K562 (cell line): ENCODE data around the gene NAT8.

ENCODE experiments used
- E2F6 ChIP-seq, 2 experiments: IDR thresholded peaks; 2 replicates each; pipeline ENCODE4 v1.6.1; 2011; ENCODE audit warnings: borderline replicate concordance in 1 of 2, control low read depth in 1 of 2, low read depth in 1 of 2, low read length in 1 of 2, mild to moderate bottlenecking in 1 of 2, mixed read lengths in 1 of 2, moderate library complexity in 1 of 2; ENCODE audit not compliant: insufficient read depth in 1 of 2, insufficient read length in 1 of 2, poor library complexity in 1 of 2, severe bottlenecking in 1 of 2; ENCODE audit errors: extremely low read depth in 1 of 2
- EP300 ChIP-seq: IDR thresholded peaks from 2 replicates; pipeline ENCODE4 v1.6.1; 2012; ENCODE audit warnings: low read length, improper control_type of control experiment
- ESRRA ChIP-seq: fragments of 450-650 bp; IDR thresholded peaks from 2 replicates; pipeline ENCODE4 v1.6.1; 2014; ENCODE audit warnings: low read depth, mild to moderate bottlenecking, moderate library complexity, borderline replicate concordance
- ESRRB ChIP-seq: fragments of 250-450 bp; sonication (Bioruptor Pico); IDR thresholded peaks from 2 replicates; pipeline ENCODE4 v1.5.0; 2020; ENCODE audit warnings: mild to moderate bottlenecking, moderate library complexity, borderline replicate concordance
- ETS1 ChIP-seq: conservative IDR thresholded peaks from 2 replicates; pipeline ENCODE4 v1.6.1; 2011; ENCODE audit warnings: low read depth, mild to moderate bottlenecking, low read length; ENCODE audit not compliant: control insufficient read depth
- KAT7 ChIP-seq: sonication (generic); formaldehyde crosslinking; IDR thresholded peaks from 2 replicates; pipeline ENCODE4 v1.8.0; 2022; ENCODE audit warnings: missing genetic modification reagents, mild to moderate bottlenecking, borderline replicate concordance
- KLF13 ChIP-seq: fragments of 450-650 bp; IDR thresholded peaks from 2 replicates; pipeline ENCODE4 v1.6.1; 2016; ENCODE audit warnings: missing genetic modification characterization, low read depth, mild to moderate bottlenecking, missing compliant biosample characterization, moderate library complexity, borderline replicate concordance
- KLF16 ChIP-seq: IDR thresholded peaks from 2 replicates; pipeline ENCODE4 v1.6.1; 2016; ENCODE audit warnings: antibody characterized with exemption
- POLR2A ChIP-seq: fragments of 450-650 bp; conservative IDR thresholded peaks from 2 replicates; pipeline ENCODE4 v1.6.1; 2016
- RNF2 ChIP-seq: sonication (generic); IDR thresholded peaks from 2 replicates; pipeline ENCODE4 v1.6.1; 2016
- TBP ChIP-seq: optimal IDR thresholded peaks from 2 replicates; pipeline ENCODE3; 2011; ENCODE audit warnings: low read depth, low read length, improper control_type of control experiment
- ZNF184 ChIP-seq: sonication (generic); formaldehyde crosslinking; IDR thresholded peaks from 2 replicates; pipeline ENCODE4 v1.5.0; 2020; ENCODE audit warnings: missing genetic modification reagents
- TF ChIP-seq, protein P1 (sequence below): sonication (generic); formaldehyde crosslinking; IDR thresholded peaks from 2 replicates; pipeline ENCODE4 v1.9.0; 2022; ENCODE audit warnings: mild to moderate bottlenecking, missing genetic modification reagents

DNA sequence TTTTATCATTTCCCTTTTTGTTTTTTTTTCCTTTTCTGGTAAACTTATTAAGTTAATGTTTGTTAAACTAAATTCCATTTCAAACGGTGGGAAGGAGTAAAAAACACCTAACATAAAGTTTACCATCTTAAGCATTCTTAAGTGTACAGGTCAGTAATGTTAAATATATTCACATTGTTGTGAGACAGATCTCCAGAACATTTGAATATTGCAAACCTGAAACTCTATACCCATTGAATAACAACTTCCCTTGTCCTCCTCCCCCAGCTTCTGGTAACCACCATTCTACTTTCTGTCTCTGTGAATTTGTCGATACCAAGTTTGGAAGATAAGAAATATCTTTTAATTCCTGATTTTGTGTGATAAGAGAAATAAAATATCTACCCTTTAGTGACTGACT, 12.0 kb upstream of the NAT8 start:
- TF ChIP-seq RNF2 (no peak), TBP (no peak), KLF13 (tag) (no peak), ZNF184 (no peak), ETS1 (no peak), POLR2A (no peak), ESRRA (no peak), ESRRB (CRISPR knock-in tag) (no peak), E2F6 (IDR thresholded peaks at IDR 0.05; ENCODE audit: borderline replicate concordance in 1 of 2, extremely low read depth in 1 of 2, insufficient read depth in 1 of 2, insufficient read length in 1 of 2, low read depth in 1 of 2, low read length in 1 of 2, poor library complexity in 1 of 2, severe bottlenecking in 1 of 2) (no peak), KLF16 (no peak), KAT7 (CRISPR knock-in tag) (no peak), EP300 (no peak)
- TF ChIP-seq, protein P1, sequence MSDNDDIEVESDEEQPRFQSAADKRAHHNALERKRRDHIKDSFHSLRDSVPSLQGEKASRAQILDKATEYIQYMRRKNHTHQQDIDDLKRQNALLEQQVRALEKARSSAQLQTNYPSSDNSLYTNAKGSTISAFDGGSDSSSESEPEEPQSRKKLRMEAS (CRISPR knock-in tag), result no peak
